KOPT-K1 (cell line): ENCODE results near the gene SVIL.
"Not testable (repeated sequence)": the region's sequence is repeated elsewhere in the genome, so short reads cannot be mapped to it uniquely, and the experiment has no call there.

Source experiments
- H3K27ac ChIP-seq: fragments of 200-600 bp; sonication (generic); 2 replicates; pipeline ENCODE4 v1.5.1; 2016; ENCODE audit warnings: antibody characterized with exemption, mild to moderate bottlenecking, low read depth, low read length; ENCODE audit not compliant: poor library complexity, severe bottlenecking
- H3K36me3 ChIP-seq: fragments of 200-600 bp; sonication (generic); 2 replicates; pipeline ENCODE4 v1.5.1; 2017; ENCODE audit warnings: antibody characterized with exemption, mild to moderate bottlenecking, low read length, moderate library complexity; ENCODE audit not compliant: insufficient read depth
- H3K9me3 ChIP-seq: fragments of 200-600 bp; sonication (generic); 2 replicates; pipeline ENCODE4 v1.5.1; 2017; ENCODE audit warnings: antibody characterized with exemption, low read length, mild to moderate bottlenecking; ENCODE audit not compliant: insufficient read depth, poor library complexity, severe bottlenecking

Gene SVIL

GRCh38 chr10:29608062-29608461 is 26.7 kb downstream of the SVIL start:
- Histone ChIP-seq H3K9me3 (peaks cover 21% of the 10 kb centered on the region), H3K27ac (no peak overlapping the region), H3K36me3 (no peaks in the 10 kb centered on the region)

GRCh38 chr10:29607576-29607975 is 27.2 kb downstream of the SVIL start:
- H3K9me3 ChIP-seq: peaks cover 21% of the 10 kb centered on the region
- H3K27ac ChIP-seq: no peak overlapping the region
- no peaks in the 10 kb centered on the region for H3K36me3 ChIP-seq

- not testable (repeated sequence) for H3K36me3 ChIP-seq, H3K27ac ChIP-seq
- H3K9me3 ChIP-seq: peaks cover 21% of the 10 kb centered on the region
Observed at GRCh38 chr10:29606693-29607092, 28.1 kb downstream of the SVIL start.

GRCh38 chr10:29604291-29604825 is 30.4 kb downstream of the SVIL start:
- Histone ChIP-seq H3K36me3 (no peaks in the 10 kb centered on the region), H3K9me3 (peaks cover 13% of the 10 kb centered on the region), H3K27ac (no peak overlapping the region)

- Histone ChIP-seq H3K9me3 (peaks cover 3% of the 10 kb centered on the region), H3K27ac (no peak overlapping the region)
Observed at GRCh38 chr10:29603223-29603896, 31.4 kb downstream of the SVIL start.

GRCh38 chr10:29600821-29601220 is 34.0 kb downstream of the SVIL start:
- no peaks in the 10 kb centered on the region for H3K9me3 ChIP-seq
- H3K36me3 ChIP-seq: no peaks in the 10 kb centered on the region
- H3K27ac ChIP-seq: no peak overlapping the region

More at GRCh38 chr10:29603223-29603896, 31.4 kb downstream of the SVIL start:
- no peaks in the 10 kb centered on the region for H3K36me3 ChIP-seq

- Histone ChIP-seq H3K36me3 (no peaks in the 10 kb centered on the region), H3K27ac (no peak overlapping the region), H3K9me3 (no peaks in the 10 kb centered on the region)
Observed at GRCh38 chr10:29600067-29600466, 34.7 kb downstream of the SVIL start.

GRCh38 chr10:29598851-29599311 is 35.9 kb downstream of the SVIL start:
- no peaks in the 10 kb centered on the region for H3K36me3 ChIP-seq
- no peak overlapping the region for H3K27ac ChIP-seq
- H3K9me3 ChIP-seq: no peaks in the 10 kb centered on the region

- no peak overlapping the region for H3K27ac ChIP-seq
- H3K36me3 ChIP-seq: no peaks in the 10 kb centered on the region
- no peaks in the 10 kb centered on the region for H3K9me3 ChIP-seq
Observed at GRCh38 chr10:29596826-29597225, 37.9 kb downstream of the SVIL start.

GRCh38 chr10:29596356-29596755 is 38.4 kb downstream of the SVIL start:
- Histone ChIP-seq H3K9me3 (no peaks in the 10 kb centered on the region), H3K27ac (no peak overlapping the region)

GRCh38 chr10:29595636-29596225 is 39.0 kb downstream of the SVIL start:
- Histone ChIP-seq H3K36me3 (no peaks in the 10 kb centered on the region), H3K27ac (no peak overlapping the region), H3K9me3 (no peaks in the 10 kb centered on the region)

More at GRCh38 chr10:29596356-29596755, 38.4 kb downstream of the SVIL start:
- H3K36me3 ChIP-seq: no peaks in the 10 kb centered on the region

- H3K27ac ChIP-seq: no peak overlapping the region
- no peaks in the 10 kb centered on the region for H3K36me3 ChIP-seq
- H3K9me3 ChIP-seq: no peaks in the 10 kb centered on the region
Observed at GRCh38 chr10:29595146-29595545, 39.6 kb downstream of the SVIL start.

- H3K36me3 ChIP-seq: no peaks in the 10 kb centered on the region
- no peaks in the 10 kb centered on the region for H3K9me3 ChIP-seq
- H3K27ac ChIP-seq: no peak overlapping the region
Observed at GRCh38 chr10:29591651-29591968, 43.2 kb downstream of the SVIL start.

GRCh38 chr10:29590915-29591650 is 43.7 kb downstream of the SVIL start:
- H3K36me3 ChIP-seq: no peaks in the 10 kb centered on the region
- no peak overlapping the region for H3K27ac ChIP-seq
- H3K9me3 ChIP-seq: no peaks in the 10 kb centered on the region

- no peak overlapping the region for H3K27ac ChIP-seq
- no peaks in the 10 kb centered on the region for H3K9me3 ChIP-seq
- H3K36me3 ChIP-seq: no peaks in the 10 kb centered on the region
Observed at GRCh38 chr10:29588629-29589421, 45.9 kb downstream of the SVIL start.
